HG03354 (cell line): ENCODE data around the gene CAPN1.

Experiments
- ATAC-seq: cut with Tn5 transposase; IDR thresholded peaks from one replicate; pipeline ENCODE4 v1.9.1; 2021; ENCODE audit warnings: mild to moderate bottlenecking; ENCODE audit not compliant: unreplicated experiment, poor library complexity, severe bottlenecking

The CAPN1 gene

GRCh38 chr11:65187971-65188461, 6.3 kb downstream of the CAPN1 start:
- ATAC-seq: no peak

DNA sequence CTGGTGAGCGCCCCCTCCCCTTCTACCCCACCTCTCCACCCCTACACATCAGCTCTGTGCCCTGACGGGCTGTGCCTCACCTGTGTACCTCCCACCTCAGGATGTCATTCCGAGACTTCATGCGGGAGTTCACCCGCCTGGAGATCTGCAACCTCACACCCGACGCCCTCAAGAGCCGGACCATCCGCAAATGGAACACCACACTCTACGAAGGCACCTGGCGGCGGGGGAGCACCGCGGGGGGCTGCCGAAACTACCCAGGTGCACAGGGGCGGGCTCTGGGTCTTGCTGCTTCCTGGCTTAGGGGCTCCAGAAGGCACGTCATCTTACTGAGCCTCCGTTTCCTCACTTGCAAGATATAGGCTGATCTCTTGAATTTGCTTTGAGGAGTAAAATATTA, 6.8 kb downstream of the CAPN1 start:
- ATAC-seq: no peak

GRCh38 chr11:65189191-65189590, 7.5 kb downstream of the CAPN1 start:
- no peak for ATAC-seq

GRCh38 chr11:65194564-65194963, 12.8 kb downstream of the CAPN1 start:
- ATAC-seq: no peak

GRCh38 chr11:65204143-65204542, 22.4 kb downstream of the CAPN1 start:
- no peak for ATAC-seq

GRCh38 chr11:65204646-65205601, 23.2 kb downstream of the CAPN1 start:
- ATAC-seq: no peak

- no peak for ATAC-seq
These were observed 23.9 kb downstream of the CAPN1 start for GRCh38 chr11:65205602-65205967.

DNA sequence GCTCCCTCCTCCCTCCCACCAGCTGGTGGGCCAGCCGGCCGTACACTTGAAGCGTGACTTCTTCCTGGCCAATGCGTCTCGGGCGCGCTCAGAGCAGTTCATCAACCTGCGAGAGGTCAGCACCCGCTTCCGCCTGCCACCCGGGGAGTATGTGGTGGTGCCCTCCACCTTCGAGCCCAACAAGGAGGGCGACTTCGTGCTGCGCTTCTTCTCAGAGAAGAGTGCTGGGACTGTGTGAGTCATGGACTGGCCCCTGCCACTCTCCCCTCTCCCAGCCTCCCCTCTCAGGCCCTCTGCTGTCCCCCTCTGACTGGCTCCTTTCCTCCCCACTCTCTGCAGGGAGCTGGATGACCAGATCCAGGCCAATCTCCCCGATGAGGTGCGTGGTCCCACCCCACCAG, 24.7 kb downstream of the CAPN1 start:
- no peak for ATAC-seq

- no peak for ATAC-seq
These were observed 25.2 kb downstream of the CAPN1 start for GRCh38 chr11:65206901-65207300.

DNA sequence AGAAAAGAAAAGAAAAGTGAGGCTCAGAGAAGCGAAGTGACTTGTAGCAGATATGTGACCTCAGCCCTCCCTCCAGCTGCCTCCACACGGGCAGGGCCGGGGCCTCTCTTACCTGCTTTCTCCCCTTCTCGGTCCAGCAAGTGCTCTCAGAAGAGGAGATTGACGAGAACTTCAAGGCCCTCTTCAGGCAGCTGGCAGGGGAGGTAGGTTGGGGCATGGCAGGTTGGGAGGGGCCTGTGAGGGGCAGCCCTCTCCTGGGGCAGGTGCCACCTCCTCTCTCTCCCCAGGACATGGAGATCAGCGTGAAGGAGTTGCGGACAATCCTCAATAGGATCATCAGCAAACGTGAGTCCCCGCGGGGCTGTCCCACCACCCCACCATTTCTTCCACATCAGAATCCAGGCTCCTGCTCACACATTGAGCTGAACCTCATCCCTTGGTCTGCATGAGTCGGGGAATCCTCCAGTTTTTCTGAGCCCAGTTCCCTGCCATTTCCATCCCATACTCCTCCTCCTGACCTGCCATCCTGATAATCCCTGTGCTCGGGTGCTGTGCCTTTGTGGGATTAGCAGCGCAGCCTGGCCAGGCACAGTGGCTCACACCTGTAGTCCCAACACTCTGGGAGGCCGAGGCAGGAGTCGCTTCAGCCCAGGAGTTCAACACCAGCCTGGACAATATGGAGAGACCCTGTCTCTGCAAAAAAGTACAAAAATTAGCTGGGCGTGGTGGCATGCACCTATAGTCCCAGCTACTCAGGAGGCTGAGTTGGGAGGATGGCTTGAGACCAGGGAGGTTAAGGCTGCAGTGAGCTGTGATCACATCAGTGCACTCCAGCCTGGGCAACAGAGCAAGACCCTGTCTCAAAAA, 26.4 kb downstream of the CAPN1 start:
- ATAC-seq: no peak

DNA sequence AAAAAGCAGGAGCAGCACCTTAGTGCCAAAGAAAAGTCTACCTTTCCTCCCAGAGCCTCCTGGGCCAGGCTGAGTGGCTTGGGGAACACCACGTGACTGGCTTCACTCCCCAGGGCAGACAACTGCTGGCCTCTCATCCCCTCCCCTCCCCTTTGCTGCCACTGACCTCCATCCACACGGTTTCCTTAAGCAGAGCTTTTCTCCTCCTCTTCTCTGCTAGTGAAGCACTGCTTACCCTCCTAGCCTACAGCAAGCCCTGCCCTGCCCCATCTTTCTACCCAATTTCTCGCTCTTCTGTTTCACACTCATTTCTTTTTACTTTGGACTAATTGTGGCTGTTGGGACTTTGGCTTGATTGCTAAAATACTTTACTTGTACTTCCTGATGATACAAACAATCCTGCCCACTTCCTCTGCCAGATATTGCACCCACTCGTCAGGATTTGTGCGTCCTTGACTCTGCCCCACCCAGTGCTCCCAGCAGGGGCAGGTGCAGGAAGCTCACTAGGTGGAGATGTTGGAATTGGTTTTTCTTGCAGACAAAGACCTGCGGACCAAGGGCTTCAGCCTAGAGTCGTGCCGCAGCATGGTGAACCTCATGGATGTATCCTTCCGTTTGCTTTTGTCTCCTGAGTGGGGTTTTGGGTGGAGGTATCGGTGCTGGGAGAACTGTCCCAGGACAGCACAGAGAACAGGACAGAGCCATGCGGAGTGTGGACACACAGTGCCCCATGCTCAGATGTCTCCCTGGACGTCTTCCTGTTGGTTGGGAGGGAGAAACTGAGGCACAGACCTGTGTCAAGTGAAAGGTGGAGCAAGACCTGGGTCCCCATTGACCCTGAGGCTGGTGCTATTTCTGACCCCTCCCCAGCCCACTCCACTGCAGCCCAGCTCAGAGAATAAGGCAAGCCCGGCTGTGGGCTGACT, 27.3 kb downstream of the CAPN1 start:
- no peak for ATAC-seq

DNA sequence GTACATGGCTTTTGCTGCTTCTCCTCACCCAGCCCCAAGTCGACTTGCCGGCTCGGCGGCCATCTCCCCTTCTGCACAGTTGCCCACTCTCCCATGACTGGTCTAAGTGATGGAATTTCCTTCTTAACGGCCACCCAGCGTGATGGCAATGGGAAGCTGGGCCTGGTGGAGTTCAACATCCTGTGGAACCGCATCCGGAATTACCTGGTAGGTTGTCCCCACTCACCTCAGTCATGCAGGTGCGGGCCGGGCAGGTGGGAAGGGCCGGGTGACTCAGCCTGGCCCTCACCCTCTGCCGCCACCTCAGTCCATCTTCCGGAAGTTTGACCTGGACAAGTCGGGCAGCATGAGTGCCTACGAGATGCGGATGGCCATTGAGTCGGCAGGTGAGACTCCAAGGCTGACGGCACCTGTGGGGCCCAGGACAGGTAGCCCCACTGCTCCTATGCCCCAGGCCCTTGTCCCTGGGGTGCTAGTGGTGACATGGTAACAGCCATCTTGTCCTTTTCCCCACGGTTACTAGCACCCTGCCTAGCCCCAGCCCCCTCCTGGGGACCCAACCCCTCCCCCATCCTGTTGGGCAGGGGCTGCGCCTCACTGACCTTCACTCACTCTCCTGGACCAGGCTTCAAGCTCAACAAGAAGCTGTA, 28.1 kb downstream of the CAPN1 start:
- ATAC-seq: no peak

- no peak for ATAC-seq
These were observed 28.6 kb downstream of the CAPN1 start for GRCh38 chr11:65210361-65210731.

- no peak for ATAC-seq
These were observed 29.0 kb downstream of the CAPN1 start for GRCh38 chr11:65210748-65211147.

GRCh38 chr11:65211293-65212105, 29.8 kb downstream of the CAPN1 start:
- no peak for ATAC-seq

GRCh38 chr11:65212226-65212801, 30.6 kb downstream of the CAPN1 start:
- no peak for ATAC-seq

DNA sequence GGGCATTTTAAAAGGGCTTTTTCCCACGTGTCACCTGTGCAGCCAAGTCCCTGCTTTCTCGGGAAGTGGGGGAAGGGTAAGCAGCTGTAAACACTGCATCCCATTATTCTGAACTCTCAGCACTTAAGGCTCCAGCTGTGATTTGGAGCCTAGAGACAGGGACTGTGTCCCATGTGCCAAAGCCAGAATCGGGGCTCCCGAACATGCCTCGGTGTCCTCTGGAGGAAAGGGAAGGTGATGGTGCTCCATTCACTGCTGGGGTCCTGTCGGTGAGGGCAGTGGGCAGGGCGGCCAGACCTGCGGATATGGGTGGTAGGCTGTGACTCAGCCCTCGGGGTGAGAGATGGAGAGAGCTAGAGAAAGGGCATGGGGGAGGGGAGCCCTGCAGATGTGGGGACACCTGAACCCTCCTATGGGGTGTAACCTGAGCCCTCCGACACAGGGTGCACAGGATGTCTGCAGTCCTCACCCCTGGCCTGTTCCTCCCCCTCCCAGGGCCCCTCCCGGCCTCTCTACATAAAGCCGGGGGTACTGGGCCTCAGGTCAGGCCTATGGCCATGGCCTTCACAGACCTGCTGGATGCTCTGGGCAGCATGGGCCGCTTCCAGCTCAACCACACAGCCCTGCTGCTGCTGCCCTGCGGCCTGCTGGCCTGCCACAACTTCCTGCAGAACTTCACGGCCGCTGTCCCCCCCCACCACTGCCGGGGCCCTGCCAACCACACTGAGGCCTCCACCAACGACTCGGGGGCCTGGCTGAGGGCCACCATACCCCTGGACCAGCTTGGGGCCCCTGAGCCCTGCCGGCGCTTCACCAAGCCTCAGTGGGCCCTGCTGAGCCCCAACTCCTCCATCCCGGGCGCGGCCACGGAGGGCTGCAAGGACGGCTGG, 31.8 kb downstream of the CAPN1 start:
- no peak for ATAC-seq
